ENCODE results near the gene HEXD. TPM values are rescaled to one million over a fixed set of nuclear protein-coding genes. Genes with fewer than 3 reads are reported as not detected.
A peak's percentile ranks its signal among the peaks of the same experiment; 100 is the strongest.
"Not testable (repeated sequence)": the region's sequence is repeated elsewhere in the genome, so short reads cannot be mapped to it uniquely, and the experiment has no call there.

HEXD gene
- total RNA-seq: 26.4 TPM

DNA sequence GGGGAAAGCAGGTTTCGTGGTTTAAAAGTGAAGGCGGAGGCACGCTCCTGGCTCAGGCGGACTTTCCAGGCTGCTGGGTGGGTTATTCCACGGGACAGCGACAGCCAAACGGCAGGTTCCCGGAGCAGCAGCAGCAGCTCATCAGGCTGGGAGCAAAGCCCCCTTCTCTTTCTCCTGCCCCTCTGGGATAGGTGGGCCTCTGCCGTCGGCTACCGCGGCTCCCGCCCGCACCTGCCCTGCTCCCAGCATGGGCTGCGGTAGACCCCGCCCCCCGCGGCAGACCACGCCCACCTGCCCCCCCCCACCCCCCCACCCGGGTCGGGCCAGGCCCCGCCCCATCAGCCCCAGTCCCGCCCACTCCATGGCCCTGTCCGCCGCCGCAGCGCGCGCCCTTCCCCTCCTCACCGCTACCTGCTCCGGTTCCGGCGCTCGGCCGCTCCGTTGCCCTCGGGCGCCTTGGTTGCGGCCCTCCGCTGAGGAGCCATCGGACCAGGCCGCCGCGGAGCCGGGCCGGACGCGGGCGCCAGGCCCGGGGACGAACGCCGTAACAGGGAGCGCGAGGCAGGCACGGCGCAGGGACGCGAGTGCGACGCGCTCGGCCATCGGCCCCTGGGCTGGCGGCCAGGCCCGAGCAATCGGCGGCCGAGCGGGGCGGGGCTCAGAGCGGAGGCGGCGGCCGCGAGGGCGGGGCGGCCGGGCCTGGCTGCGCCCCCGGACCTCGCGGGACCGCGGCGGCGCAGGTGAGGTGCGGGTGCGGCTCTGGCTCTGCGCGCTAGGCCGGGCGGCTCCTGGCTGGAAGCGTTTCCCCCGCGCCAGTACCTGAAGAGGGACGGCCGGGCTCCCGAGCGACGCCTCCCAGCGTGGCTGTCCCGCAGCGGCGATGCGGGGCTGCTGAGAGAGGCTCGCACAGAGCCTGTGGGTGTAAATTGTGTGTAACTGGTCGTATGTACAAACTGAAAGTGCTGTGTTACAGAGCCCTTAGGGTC is at the start of gene HEXD, which contains the start of gene OGFOD3:
TSS of gene HEXD (plus strand) at position 347 of the 986 bp plus-strand sequence. CDS start 1,453 bp downstream, outside the sequence.
TSS of gene OGFOD3 (minus strand) at position 586 of the 986 bp plus-strand sequence. CDS start at position 485, 101 bp downstream.
- DNase-seq: peak; percentile 94

DNA sequence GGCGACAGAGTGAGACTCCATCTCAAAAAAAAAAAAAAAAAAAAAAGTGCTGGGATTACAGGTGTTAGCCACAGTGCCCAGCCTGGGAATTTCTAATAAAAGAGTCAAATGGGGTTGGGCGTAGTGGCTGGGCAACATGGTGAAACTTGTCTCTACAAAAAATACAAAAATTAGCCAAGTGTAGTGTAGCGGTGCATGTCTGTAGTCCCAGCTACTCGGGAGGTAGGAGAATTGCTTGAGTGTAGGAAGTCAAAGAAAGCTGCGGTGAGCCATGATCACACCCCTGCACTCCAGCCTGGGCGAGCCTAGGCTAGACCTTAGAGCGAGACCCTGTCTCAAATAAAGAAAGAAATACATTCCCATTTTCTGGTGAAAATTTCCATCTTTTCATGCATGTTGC is 48.9 kb upstream of the HEXD start:
- DNase-seq: no peak

DNA sequence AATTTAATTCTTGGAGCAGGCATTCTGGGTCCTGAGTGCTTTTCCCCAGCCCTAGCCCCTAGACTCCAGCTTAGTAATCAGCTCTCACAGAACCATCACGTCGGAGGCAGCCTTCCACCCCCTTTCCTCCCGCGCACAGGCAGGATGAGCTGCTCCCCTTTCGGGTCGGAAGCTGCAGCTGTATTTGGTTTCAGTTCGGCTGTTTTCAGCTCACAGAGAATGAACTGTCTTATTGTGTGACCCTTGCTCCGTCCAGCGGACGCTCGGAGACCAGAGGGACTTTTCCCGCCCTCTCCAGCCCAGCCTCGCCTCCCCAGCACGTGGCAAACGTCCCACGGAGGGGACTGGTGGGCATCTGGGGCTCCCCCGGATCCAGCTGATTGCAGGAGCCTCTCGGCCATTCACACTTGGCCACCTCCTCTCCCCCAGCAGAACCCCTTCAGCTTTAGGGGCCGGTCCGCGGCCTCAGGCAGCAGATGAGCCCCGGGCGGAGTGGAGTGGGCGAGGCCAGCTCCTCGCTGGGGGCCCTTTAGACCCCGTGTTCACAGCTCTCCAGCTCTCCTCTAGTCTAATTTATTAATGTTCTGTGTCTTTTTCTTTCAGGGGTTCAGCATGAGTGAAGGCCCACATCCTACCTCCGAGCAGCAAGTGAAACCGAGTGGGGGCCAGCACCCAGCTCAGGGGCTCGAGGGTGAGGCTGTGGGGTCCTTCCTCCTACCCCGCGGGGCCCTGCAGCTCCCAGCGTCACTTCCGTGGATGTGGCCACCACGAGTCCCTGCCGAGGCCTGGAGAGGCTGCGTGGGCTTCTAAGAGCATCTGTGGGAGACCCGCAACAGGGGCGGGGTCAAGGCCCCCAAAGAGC is 47.4 kb upstream of the HEXD start:
- DNase-seq: peak; percentile 46

DNA sequence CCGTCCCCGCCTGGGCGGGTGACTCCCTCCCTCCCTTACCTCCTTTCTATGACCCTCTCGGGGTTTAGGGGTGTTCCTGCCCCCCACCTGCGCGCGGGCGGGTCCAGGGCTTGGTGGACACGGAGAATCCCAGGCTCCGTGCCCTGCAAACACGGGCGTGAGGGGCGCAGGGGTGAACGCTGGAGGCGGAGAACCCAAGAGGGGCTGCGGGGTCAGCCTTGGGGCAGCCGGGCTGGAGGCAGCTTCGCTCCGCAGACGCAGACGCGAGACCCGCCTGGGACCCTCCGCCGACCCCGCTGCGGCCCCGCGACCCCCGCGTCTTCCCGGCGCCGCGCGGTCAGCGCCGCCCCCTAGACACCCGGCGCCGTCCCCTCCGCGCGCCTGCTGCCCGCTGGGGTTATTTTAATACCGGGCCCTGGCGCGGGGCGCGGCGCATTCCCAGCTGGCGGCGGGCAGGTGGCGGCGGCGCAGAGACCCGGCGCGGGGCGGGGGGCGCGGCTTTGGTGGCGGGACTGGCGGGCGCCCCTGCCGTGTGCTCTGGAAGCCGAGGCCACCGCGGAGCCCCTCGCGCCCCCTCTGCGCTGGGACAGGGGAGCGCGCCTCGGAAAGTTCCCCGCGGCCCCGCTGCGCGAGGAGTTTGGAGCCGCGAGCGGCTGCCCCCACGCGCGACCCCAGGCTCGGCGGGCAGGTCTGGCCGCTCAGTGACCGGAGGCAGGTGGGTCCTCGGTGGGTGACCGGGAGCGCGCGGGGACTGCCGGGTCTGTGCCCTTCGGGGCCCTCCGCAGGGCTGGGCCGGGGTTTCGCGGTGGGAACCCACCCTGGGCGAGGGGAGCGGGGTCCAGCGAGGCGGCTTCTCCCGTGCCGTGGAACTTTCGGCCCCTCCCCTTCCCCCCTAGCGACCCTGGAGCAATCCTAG is 46.6 kb upstream of the HEXD start, which contains the start of gene UTS2R:
TSS of gene UTS2R (plus strand) at position 433 of the 916 bp plus-strand sequence. CDS start 2,560 bp downstream, outside the sequence.
- DNase-seq: peak; percentile 73

DNA sequence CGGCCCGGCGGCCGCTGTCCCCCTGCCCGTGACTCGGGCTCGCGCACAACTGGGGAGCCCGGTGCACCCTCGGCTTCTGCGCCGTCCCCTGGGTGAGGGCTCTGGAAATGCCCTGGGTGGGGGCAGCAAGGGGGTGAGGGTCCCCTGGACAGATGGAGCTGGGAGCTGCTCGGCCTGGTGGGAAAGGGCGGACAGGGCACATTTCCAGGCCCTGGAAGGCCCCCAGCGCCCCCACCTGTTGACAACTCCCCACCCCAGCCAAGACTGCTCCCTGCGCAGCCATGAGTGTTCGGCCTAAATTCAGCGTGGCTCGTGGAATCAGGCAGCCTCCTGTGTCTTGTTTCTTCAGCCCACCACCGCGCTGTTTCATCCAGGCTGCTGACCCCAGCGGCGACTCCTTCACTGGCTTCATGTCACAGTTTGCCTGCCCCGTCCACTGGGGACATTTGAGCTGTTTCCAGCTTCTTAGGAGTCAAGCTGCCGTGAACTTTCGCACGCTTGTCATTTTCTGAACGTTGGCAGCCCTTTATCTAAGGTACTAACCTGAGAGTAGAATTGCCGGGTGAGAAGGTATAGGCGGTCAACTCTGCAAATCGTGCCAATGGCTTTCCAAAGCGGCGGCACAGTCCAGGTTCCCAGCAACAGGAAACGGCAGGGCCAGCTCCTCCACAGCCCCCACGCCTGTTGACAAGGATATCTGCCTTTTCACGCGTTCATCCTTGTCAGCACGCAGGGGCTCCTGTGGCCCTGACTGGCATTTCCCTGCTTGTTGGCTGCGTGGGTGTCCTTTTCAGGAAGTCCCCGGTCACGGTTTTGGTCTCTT is 45.7 kb upstream of the HEXD start:
- no peak for DNase-seq

DNA sequence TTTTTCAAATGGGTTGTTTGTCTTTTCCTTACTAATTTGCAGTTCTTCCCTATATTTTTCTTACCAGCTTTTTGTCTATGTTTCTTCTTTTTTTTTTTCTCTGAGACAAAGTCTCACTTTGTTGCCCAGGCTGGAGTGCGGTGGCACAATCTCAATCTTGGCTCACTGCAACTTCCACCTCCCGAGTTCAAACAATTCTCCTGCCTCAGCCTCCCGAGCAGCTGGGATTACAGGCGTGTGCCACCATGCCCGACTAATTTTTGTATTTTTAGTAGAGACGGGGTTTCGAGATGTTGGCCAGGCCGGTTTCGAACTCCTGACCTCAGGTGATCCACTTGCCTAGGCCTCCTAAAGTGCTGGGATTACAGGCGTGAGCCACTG is 45.1 kb upstream of the HEXD start:
- DNase-seq: not testable (repeated sequence)

DNA sequence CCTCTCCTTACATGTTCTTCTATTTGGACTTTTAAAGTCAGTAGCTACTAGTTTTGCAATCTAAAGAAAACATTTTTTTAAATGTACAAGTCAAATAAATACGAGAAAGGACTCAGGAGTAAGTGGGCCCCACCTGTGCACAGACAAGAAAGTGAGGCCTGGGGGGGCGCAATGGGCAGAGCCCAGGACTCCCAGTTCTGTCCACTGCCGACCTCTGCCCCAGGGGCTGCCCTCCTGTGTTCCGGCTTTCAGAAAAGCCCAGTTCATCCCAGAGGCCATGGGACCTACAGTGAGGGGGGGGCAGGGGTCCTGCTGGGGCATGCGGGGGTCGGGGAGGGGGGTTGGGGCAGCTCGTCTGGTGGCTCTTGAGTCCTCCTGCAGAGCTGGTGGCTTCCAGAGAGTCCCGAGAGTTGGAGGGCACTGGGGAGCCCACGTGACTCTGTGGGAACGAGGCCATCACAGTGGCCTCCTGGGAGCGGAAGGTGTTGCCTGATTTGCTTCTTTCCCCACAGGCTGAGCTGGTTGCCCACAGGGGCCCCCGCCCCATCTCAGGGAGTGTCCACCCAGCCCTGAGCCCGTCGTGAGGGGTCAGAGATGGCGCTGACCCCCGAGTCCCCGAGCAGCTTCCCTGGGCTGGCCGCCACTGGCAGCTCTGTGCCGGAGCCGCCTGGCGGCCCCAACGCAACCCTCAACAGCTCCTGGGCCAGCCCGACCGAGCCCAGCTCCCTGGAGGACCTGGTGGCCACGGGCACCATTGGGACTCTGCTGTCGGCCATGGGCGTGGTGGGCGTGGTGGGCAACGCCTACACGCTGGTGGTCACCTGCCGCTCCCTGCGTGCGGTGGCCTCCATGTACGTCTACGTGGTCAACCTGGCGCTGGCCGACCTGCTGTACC is 44.2 kb upstream of the HEXD start:
- no peak for DNase-seq

DNA sequence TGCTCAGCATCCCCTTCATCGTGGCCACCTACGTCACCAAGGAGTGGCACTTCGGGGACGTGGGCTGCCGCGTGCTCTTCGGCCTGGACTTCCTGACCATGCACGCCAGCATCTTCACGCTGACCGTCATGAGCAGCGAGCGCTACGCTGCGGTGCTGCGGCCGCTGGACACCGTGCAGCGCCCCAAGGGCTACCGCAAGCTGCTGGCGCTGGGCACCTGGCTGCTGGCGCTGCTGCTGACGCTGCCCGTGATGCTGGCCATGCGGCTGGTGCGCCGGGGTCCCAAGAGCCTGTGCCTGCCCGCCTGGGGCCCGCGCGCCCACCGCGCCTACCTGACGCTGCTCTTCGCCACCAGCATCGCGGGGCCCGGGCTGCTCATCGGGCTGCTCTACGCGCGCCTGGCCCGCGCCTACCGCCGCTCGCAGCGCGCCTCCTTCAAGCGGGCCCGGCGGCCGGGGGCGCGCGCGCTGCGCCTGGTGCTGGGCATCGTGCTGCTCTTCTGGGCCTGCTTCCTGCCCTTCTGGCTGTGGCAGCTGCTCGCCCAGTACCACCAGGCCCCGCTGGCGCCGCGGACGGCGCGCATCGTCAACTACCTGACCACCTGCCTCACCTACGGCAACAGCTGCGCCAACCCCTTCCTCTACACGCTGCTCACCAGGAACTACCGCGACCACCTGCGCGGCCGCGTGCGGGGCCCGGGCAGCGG is 43.4 kb upstream of the HEXD start:
- no peak for DNase-seq

DNA sequence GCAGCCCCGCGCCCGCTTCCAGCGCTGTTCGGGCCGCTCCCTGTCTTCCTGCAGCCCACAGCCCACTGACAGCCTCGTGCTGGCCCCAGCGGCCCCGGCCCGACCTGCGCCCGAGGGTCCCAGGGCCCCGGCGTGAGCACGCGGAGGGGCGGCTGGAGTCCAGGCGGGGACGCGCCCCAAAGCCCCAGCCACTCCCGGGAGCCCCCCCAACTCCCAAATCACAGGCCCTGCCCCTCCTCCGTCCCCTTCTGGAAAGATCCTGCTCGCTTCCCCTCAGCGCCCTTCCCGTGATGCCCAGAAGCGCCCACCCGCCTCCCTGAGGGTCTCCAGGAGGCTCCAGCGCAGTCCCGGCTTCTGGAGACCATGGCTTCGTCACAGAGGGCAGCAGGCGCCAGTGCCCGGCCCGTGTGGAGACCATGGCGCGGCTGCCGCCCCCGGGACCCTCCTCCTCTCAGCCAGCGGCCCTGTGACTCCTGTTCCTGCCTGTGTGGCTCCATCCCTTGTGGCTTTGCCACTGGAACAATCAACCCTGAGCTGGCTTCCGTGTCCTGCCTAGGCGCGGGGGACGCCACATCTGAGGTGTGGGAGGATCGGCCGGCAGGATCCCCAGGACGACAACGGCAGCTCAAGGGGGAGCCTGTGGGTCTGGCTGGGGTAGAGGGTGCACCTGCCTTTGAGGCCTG is 42.6 kb upstream of the HEXD start:
- DNase-seq: no peak

DNA sequence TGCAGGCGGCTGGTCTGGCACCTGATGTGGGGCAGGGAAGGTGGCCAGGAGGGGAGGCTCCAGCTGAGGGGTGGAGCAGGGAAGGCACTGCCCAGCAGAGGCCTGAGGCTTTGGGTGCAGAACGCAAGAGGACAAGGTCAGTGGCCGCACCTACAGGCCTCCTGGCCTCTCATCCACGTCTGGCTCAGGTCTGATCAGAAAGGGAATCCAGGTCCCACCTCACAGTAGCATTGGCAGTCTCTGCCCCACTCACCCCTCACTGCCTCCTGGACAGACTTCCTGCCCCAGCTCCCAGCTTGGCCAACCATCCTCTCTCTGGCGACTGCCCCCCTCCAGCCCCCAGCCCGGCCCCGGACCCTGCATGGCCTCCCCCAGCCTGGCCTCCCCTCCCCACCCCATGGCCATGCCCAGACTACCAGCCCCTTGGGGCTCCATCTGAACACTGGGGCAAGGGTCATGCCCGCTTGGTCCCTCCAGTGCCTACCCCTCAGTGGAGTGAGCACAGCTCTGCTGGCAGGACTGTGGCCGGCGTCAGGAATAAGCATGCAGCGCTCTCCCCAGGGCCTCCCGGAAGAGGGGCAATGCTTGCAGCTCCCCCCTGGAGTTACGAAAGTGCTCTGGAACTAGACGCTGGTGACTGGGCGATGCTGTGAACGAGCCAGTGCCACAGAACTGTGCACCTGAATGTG is 42.0 kb upstream of the HEXD start:
- DNase-seq: no peak

DNA sequence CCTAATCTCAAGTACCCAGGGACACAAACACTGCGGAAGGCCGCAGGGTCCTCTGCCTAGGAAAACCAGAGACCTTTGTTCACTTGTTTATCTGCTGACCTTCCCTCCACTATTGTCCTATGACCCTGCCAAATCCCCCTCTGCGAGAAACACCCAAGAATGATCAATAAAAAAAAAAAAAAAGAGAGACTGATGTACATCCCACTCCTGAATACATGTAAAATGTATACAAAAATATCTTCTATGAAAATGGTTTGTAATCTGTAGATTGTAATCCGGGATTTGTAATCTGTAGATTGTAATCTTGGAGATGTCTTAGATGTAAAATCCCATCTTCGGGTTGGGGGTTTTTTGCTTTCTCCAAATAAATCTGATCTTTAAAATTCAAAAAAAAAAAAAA is 40.9 kb upstream of the HEXD start:
- DNase-seq: not testable (repeated sequence)

DNA sequence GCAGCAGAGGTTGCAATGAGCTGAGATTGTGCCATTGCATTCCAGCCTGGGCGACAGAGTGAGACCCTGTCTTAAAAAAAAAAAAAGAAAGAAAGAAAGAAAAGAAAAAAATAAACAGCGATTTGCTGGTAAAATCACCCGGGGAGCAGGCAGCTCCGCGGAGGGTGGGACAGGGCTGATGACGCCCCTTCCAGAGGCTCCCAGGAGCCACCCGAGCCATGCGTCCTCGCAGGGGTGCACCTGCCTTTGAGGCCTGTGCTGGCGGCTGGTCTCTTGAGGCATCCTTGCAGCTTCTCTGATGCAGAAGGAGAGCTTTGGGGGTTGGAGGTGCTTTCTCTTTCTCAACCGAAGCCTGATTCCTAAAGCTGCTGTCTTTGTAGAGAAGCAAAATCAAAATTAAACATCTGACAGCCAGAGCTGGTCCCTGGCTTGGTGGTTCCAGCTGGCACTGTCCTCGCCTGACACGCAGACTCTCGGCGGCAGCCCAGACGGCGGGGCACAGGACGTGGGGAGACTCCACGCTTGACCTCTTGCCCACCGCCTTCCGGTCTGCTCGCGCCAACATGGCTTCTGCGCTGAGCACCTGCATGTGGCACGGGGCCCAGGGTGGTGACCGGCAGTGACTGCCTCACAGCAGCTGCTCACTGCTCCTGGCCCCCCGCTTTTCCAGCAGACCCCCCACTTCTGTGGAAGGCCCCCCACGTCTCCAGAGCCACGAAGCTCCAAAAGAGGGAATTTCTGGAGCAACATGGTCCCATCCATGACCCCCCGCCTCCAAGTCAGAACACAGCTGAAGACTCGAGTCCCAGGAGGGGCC is 40.0 kb upstream of the HEXD start:
- no peak for DNase-seq

DNA sequence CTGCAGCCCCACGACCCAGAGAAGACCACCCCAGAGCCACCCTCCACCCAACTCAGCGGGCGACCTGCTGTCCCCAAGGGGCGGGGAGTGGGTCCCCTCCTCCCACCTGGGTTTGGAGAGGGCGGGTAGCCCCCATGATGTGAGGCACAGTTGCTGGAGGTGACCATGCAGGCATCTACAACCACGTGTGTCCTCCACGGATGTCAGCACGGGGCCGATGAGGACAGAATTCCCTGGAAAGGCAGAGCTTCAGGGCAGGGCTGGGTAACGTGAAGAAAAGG is 39.5 kb upstream of the HEXD start:
- no peak for DNase-seq

DNA sequence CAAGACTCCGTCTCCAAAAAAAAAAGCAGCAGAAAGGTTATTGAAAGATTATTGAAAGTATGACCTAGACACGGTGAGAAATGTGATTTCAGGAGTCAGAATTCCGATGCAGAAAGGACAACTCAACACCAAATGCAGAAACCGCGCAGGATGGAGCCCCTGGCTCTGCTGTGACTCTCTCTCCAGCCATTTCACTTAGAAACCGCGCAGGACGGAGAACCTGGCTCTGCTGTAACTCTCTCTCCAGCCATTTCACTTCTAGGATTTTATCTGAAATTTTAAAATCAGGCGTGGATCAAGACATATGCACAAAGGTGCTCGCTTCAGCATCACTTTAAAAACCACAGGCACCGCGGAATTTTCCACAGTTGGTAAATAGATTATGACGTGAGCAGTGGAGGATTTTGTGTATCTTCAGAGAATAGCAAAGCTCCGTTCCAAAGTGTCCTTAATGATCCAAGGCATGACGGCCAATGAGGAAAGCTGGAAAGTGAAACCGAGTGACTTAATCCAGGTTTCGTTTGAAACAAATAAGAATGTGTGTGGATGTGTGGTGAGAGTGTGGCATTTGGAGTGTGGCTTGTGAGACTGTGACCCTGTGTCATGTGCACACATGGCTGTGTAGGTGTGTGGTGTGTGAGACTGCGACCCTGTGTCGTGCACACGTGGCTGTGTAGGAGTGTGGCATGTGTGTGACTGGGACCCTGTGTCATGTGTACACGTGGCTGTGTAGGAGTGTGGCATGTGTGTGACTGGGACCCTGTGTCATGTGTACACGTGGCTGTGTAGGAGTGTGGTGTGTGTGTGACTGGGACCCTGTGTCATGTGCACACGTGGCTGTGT is 37.1 kb upstream of the HEXD start:
- DNase-seq: peak; percentile 79

DNA sequence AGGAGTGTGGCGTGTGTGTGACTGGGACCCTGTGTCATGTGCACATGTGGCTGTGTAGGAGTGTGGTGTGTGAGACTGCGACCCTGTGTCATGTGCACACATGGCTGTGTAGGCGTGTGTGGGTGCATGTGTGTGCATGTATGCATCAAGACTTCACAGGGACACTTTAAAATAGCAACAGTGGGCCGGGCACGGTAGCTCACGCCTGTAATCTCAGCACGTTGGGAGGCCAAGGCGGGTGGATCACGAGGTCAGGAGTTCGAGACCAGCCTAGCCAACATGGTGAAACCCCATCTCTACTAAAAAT is 36.5 kb upstream of the HEXD start:
- not testable (repeated sequence) for DNase-seq

All from tongue (tissue), 2 donors.